H7 (cell line): ENCODE measurements around the gene DPYSL3. TPM values are rescaled to one million over a fixed set of nuclear protein-coding genes. Genes with fewer than 3 reads are reported as not detected.

Experiments
- DNase-seq: peaks from one replicate; pipeline ENCODE4 v3.0.0; 2012
- H3K27me3 ChIP-seq: 2 replicates; pipeline ENCODE4 v1.6.0; 2011; ENCODE audit warnings: mild to moderate bottlenecking, low read length; ENCODE audit not compliant: control insufficient read depth, insufficient read depth
- H3K36me3 ChIP-seq: replicated peaks from 2 replicates; pipeline ENCODE4 v1.5.1; 2011; ENCODE audit warnings: low read length; ENCODE audit not compliant: control insufficient read depth, insufficient read depth
- H3K4me3 ChIP-seq: 2 replicates; pipeline ENCODE4 v1.5.1; 2011; ENCODE audit warnings: low read depth, mild to moderate bottlenecking, control low read depth, low read length, moderate library complexity; ENCODE audit not compliant: insufficient read depth
- total RNA-seq: library from RNA; depleted of rRNA; stranded (reverse); fragments of >200 nt; shearing (Covaris generic); gene quantifications from 2 replicates; pipeline ENCODE4 v1.2.3, GENCODE V29; 2014

Gene DPYSL3
- total RNA-seq, 1 experiment from 2014 or later: 184 TPM

GRCh38 chr5:147467973-147468508, 41.8 kb downstream of the DPYSL3 start:
- no peak overlapping the region for H3K4me3 ChIP-seq
- DNase-seq: no peak

GRCh38 chr5:147466360-147466980, 43.4 kb downstream of the DPYSL3 start:
- H3K27me3 ChIP-seq: no peaks in the 10 kb centered on the region
- no peak overlapping the region for H3K4me3 ChIP-seq
- DNase-seq: no peak
- H3K36me3 ChIP-seq: no peaks in the 10 kb centered on the region

More at GRCh38 chr5:147467973-147468508, 41.8 kb downstream of the DPYSL3 start:
- Histone ChIP-seq H3K27me3 (no peaks in the 10 kb centered on the region), H3K36me3 (no peaks in the 10 kb centered on the region)

- Histone ChIP-seq H3K27me3 (no peaks in the 10 kb centered on the region), H3K36me3 (no peaks in the 10 kb centered on the region), H3K4me3 (no peak overlapping the region)
- DNase-seq: no peak
These were observed 44.1 kb downstream of the DPYSL3 start for GRCh38 chr5:147465747-147466146.

GRCh38 chr5:147464211-147464610, 45.7 kb downstream of the DPYSL3 start:
- Histone ChIP-seq H3K27me3 (no peaks in the 10 kb centered on the region), H3K36me3 (no peaks in the 10 kb centered on the region), H3K4me3 (no peak overlapping the region)
- DNase-seq: peak; percentile 36

- DNase-seq: no peak
- Histone ChIP-seq H3K36me3 (no peaks in the 10 kb centered on the region), H3K4me3 (no peak overlapping the region), H3K27me3 (no peaks in the 10 kb centered on the region)
These were observed 48.0 kb downstream of the DPYSL3 start for GRCh38 chr5:147461915-147462314.

GRCh38 chr5:147460380-147460779, 49.5 kb downstream of the DPYSL3 start:
- Histone ChIP-seq H3K36me3 (no peaks in the 10 kb centered on the region), H3K4me3 (no peak overlapping the region), H3K27me3 (no peaks in the 10 kb centered on the region)
- DNase-seq: no peak

- no peaks in the 10 kb centered on the region for H3K36me3 ChIP-seq
- no peak overlapping the region for H3K4me3 ChIP-seq
- DNase-seq: no peak
- no peaks in the 10 kb centered on the region for H3K27me3 ChIP-seq
These were observed 51.3 kb downstream of the DPYSL3 start for GRCh38 chr5:147458581-147458980.

- no peak for DNase-seq
- H3K4me3 ChIP-seq: no peak overlapping the region
- H3K27me3 ChIP-seq: no peaks in the 10 kb centered on the region
- H3K36me3 ChIP-seq: no peaks in the 10 kb centered on the region
These were observed 53.9 kb downstream of the DPYSL3 start for GRCh38 chr5:147455822-147456450.

- no peaks in the 10 kb centered on the region for H3K36me3 ChIP-seq
- no peaks in the 10 kb centered on the region for H3K27me3 ChIP-seq
- no peak overlapping the region for H3K4me3 ChIP-seq
- peak; percentile 27 for DNase-seq
These were observed 54.7 kb downstream of the DPYSL3 start for GRCh38 chr5:147454996-147455677.

- Histone ChIP-seq H3K36me3 (no peaks in the 10 kb centered on the region), H3K27me3 (no peaks in the 10 kb centered on the region), H3K4me3 (peak overlapping the region; percentile 93)
- peak; percentile 96 for DNase-seq
These were observed 55.7 kb downstream of the DPYSL3 start for GRCh38 chr5:147453875-147454814.

GRCh38 chr5:147452165-147452811, 57.6 kb downstream of the DPYSL3 start:
- no peaks in the 10 kb centered on the region for H3K27me3 ChIP-seq
- H3K36me3 ChIP-seq: no peaks in the 10 kb centered on the region
- peak; percentile 68 for DNase-seq
- H3K4me3 ChIP-seq: peak overlapping the region; percentile 93

- H3K27me3 ChIP-seq: no peaks in the 10 kb centered on the region
- peak overlapping the region; percentile 93 for H3K4me3 ChIP-seq
- H3K36me3 ChIP-seq: peaks cover 5% of the 10 kb centered on the region
- no peak for DNase-seq
These were observed 58.7 kb downstream of the DPYSL3 start for GRCh38 chr5:147451193-147451592.

- peak; percentile 39 for DNase-seq
- Histone ChIP-seq H3K27me3 (no peaks in the 10 kb centered on the region), H3K4me3 (no peak overlapping the region), H3K36me3 (peaks cover 6% of the 10 kb centered on the region)
These were observed 59.3 kb downstream of the DPYSL3 start for GRCh38 chr5:147450606-147451005.

- Histone ChIP-seq H3K27me3 (no peaks in the 10 kb centered on the region), H3K4me3 (no peak overlapping the region), H3K36me3 (peaks cover 8% of the 10 kb centered on the region)
- no peak for DNase-seq
These were observed 61.1 kb downstream of the DPYSL3 start for GRCh38 chr5:147448766-147449165.
